IMR-90 (cell line): ENCODE measurements around the gene FOSL2. TPM values are rescaled to one million over a fixed set of nuclear protein-coding genes. Genes with fewer than 3 reads are reported as not detected.

Experiments
- ATAC-seq: fragments of 200-7000 bp; cut with Tn5 transposase; 2 replicates; pipeline ENCODE4 v1.9.1; 2020; ENCODE audit warnings: low read depth, mild to moderate bottlenecking, moderate library complexity
- BruUV-seq: library from RNA; stranded (reverse); fragments of 400-500 nt; replicated peaks from 2 replicates; lab custom pipeline; 2021; lab: Mats Ljungman, UMichigan
- CTCF ChIA-PET: fragments of 300-600 bp; formaldehyde crosslinking; extraction: SDS; loops from one replicate; lab custom pipeline; 2021; ENCODE audit warnings: antibody characterized with exemption; lab: Yijun Ruan, JAX
- POLR2A ChIA-PET: fragments of 300-600 bp; sonication (Branson Sonifier 250); formaldehyde crosslinking; loops from one replicate; lab custom pipeline; 2022; ENCODE audit warnings: antibody characterized with exemption; ENCODE audit not compliant: unreplicated experiment; lab: Charles Lee
- DNase-seq: peaks from one replicate; pipeline ENCODE4 v3.0.0; 2013
- H2AFZ ChIP-seq: replicated peaks from 2 replicates; pipeline ENCODE3; 2013; ENCODE audit warnings: low read length, mild to moderate bottlenecking; ENCODE audit not compliant: poor library complexity
- H2AK5ac ChIP-seq: 2 replicates; pipeline ENCODE4 v1.6.1; 2013; ENCODE audit warnings: low read depth, low read length, inconsistent platforms
- H2AK9ac ChIP-seq: replicated peaks from 2 replicates; pipeline ENCODE3; 2013; ENCODE audit warnings: mild to moderate bottlenecking, low read depth, low read length, moderate library complexity; ENCODE audit not compliant: poor library complexity
- H2BK120ac ChIP-seq: 2 replicates; pipeline ENCODE4 v1.6.1; 2013; ENCODE audit warnings: low read depth, low read length, inconsistent platforms
- H2BK15ac ChIP-seq: 3 replicates; pipeline ENCODE4 v1.6.1; 2013; ENCODE audit warnings: low read depth, low read length, inconsistent platforms
- H2BK20ac ChIP-seq: 2 replicates; pipeline ENCODE4 v1.6.1; 2013; ENCODE audit warnings: low read depth, mild to moderate bottlenecking, inconsistent platforms, low read length, moderate library complexity
- H2BK5ac ChIP-seq: 2 replicates; pipeline ENCODE4 v1.6.1; 2013; ENCODE audit warnings: mild to moderate bottlenecking, low read depth, low read length, inconsistent platforms; ENCODE audit not compliant: poor library complexity, severe bottlenecking
- H3K14ac ChIP-seq: replicated peaks from 2 replicates; pipeline ENCODE4 v1.6.1; 2013; ENCODE audit warnings: low read depth, low read length, inconsistent platforms
- H3K18ac ChIP-seq: 2 replicates; pipeline ENCODE4 v1.6.1; 2013; ENCODE audit warnings: low read depth, low read length, control low read depth
- H3K23ac ChIP-seq: 2 replicates; pipeline ENCODE4 v1.6.1; 2013; ENCODE audit warnings: low read depth, low read length, inconsistent platforms
- H3K27ac ChIP-seq: 2 replicates; pipeline ENCODE4 v1.5.1; 2013; ENCODE audit warnings: mild to moderate bottlenecking, control low read depth, low read length; ENCODE audit not compliant: insufficient read depth
- H3K27me3 ChIP-seq: 2 replicates; pipeline ENCODE4 v1.6.1; 2013; ENCODE audit warnings: low read length; ENCODE audit not compliant: control insufficient read depth, insufficient read depth
- H3K36me3 ChIP-seq: 2 replicates; pipeline ENCODE4 v1.6.1; 2013; ENCODE audit warnings: low read length, mixed read lengths; ENCODE audit not compliant: control insufficient read depth, insufficient read depth
- H3K4ac ChIP-seq: 2 replicates; pipeline ENCODE4 v1.6.1; 2013; ENCODE audit warnings: low read depth, low read length, inconsistent platforms
- H3K4me1 ChIP-seq: 2 replicates; pipeline ENCODE4 v1.6.1; 2013; ENCODE audit warnings: low read length, mixed read lengths; ENCODE audit not compliant: control insufficient read depth, insufficient read depth
- H3K4me2 ChIP-seq: 2 replicates; pipeline ENCODE4 v1.6.1; 2013; ENCODE audit warnings: low read depth, mild to moderate bottlenecking, control low read depth, low read length, moderate library complexity
- H3K4me3 ChIP-seq: 2 replicates; pipeline ENCODE4 v1.5.1; 2013; ENCODE audit warnings: low read depth, mild to moderate bottlenecking, control low read depth, low read length, moderate library complexity; ENCODE audit not compliant: insufficient read depth
- H3K56ac ChIP-seq: 2 replicates; pipeline ENCODE4 v1.6.1; 2013; ENCODE audit warnings: low read length, inconsistent platforms; ENCODE audit not compliant: insufficient read depth; ENCODE audit errors: extremely low read depth
- H3K79me1 ChIP-seq, 2 experiments: 2 replicates each; pipeline ENCODE4 v1.6.1; 2013; ENCODE audit warnings: low read length in 2 of 2, inconsistent platforms in 1 of 2, low read depth in 1 of 2
- H3K9ac ChIP-seq: 2 replicates; pipeline ENCODE4 v1.6.1; 2013; ENCODE audit warnings: low read depth, low read length, control low read depth
- H3K9me1 ChIP-seq: 2 replicates; pipeline ENCODE4 v1.6.1; 2013; ENCODE audit warnings: low read length, inconsistent platforms; ENCODE audit not compliant: insufficient read depth
- H3K9me3 ChIP-seq: 2 replicates; pipeline ENCODE4 v1.6.1; 2013; ENCODE audit warnings: low read length; ENCODE audit not compliant: control insufficient read depth, insufficient read depth
- H4K20me1 ChIP-seq: 2 replicates; pipeline ENCODE4 v1.6.1; 2013; ENCODE audit warnings: low read length, inconsistent platforms; ENCODE audit not compliant: insufficient read depth
- H4K5ac ChIP-seq: 2 replicates; pipeline ENCODE4 v1.6.1; 2013; ENCODE audit warnings: mild to moderate bottlenecking, low read depth, low read length, control low read depth
- H4K8ac ChIP-seq, 2 experiments: 2 replicates each; pipeline ENCODE4 v1.6.1; 2013; ENCODE audit warnings: low read depth in 2 of 2, low read length in 2 of 2, control low read depth in 1 of 2, inconsistent platforms in 1 of 2
- H4K91ac ChIP-seq: 2 replicates; pipeline ENCODE4 v1.6.1; 2013; ENCODE audit warnings: low read depth, low read length, inconsistent platforms; ENCODE audit not compliant: insufficient read depth
- BHLHE40 ChIP-seq: fragments of 150-350 bp; IDR thresholded peaks from 2 replicates; pipeline ENCODE4 v1.6.1; 2016; ENCODE audit warnings: mild to moderate bottlenecking, low read depth, low read length
- CTCF ChIP-seq: conservative IDR thresholded peaks from 2 replicates; pipeline ENCODE4 v1.5.1; 2012; ENCODE audit warnings: mild to moderate bottlenecking, low read depth, low read length, improper control_type of control experiment
- ELK1 ChIP-seq: fragments of 150-350 bp; IDR thresholded peaks from 2 replicates; pipeline ENCODE4 v1.6.1; 2016; ENCODE audit warnings: low read depth, mild to moderate bottlenecking, low read length, moderate library complexity, borderline replicate concordance
- FOS ChIP-seq: fragments of 150-350 bp; IDR thresholded peaks from 2 replicates; pipeline ENCODE4 v1.6.1; 2016; ENCODE audit warnings: low read depth, low read length
- MAZ ChIP-seq: IDR thresholded peaks from 2 replicates; pipeline ENCODE4 v1.6.1; 2012; ENCODE audit warnings: low read depth, mild to moderate bottlenecking, low read length, improper control_type of control experiment, moderate library complexity, borderline replicate concordance
- MXI1 ChIP-seq: IDR thresholded peaks from 2 replicates; pipeline ENCODE4 v1.6.1; 2012; ENCODE audit warnings: low read depth, mild to moderate bottlenecking, low read length, moderate library complexity, borderline replicate concordance
- NFE2L2 ChIP-seq: fragments of 150-350 bp; IDR thresholded peaks from 2 replicates; pipeline ENCODE4 v1.6.1; 2016; ENCODE audit warnings: low read depth, mild to moderate bottlenecking, low read length
- RAD21 ChIP-seq: IDR thresholded peaks from 2 replicates; pipeline ENCODE4 v1.6.1; 2012; ENCODE audit warnings: low read length, improper control_type of control experiment
- RCOR1 ChIP-seq: IDR thresholded peaks from 2 replicates; pipeline ENCODE4 v1.6.1; 2012; ENCODE audit warnings: mild to moderate bottlenecking, low read length, improper control_type of control experiment; ENCODE audit not compliant: insufficient replicate concordance
- USF2 ChIP-seq: fragments of 150-350 bp; IDR thresholded peaks from 2 replicates; pipeline ENCODE4 v1.6.1; 2017; ENCODE audit warnings: mild to moderate bottlenecking, antibody characterized with exemption, low read length, low read depth
- WGBS, 2 experiments: methylation state at CpG; one replicate each; pipeline versions ENCODE4 v1.1.5 to v1.1.7; 2013; ENCODE audit warnings: missing lambda C conversion rate in 2 of 2; ENCODE audit not compliant: insufficient read length in 1 of 2; ENCODE audit errors: extremely low coverage in 2 of 2; 5-methylcytosine and 5-hydroxymethylcytosine counted together
- dilution Hi-C: fragments of 300-500 bp; cut with HindIII; formaldehyde crosslinking; loops from one replicate; pipeline ENCODE4 v1.14.3; 2018; ENCODE audit warnings: low sequenced_read_pairs; ENCODE audit not compliant: unreplicated experiment
- in situ Hi-C: fragments of 300-500 bp; cut with MboI; formaldehyde crosslinking; loops from 3 replicates; pipeline ENCODE4 v1.14.3; 2019; ENCODE audit warnings: low sequenced_read_pairs, inconsistent platforms, mixed read lengths
- intact Hi-C: fragments of 100-400 bp; cut with micrococcal nuclease; formaldehyde crosslinking; loops from 2 replicates; pipeline ENCODE4 v1.10.0; 2022
- polyA plus RNA-seq, 3 experiments: library from polyadenylated mRNA; depleted of rRNA; stranded (reverse); fragments of >200 nt; gene quantifications; 2 replicates each; pipeline ENCODE4 v1.2.3, GENCODE V29; 2012; ENCODE audit warnings: low replicate concordance in 1 of 3
- total RNA-seq: library from RNA; depleted of rRNA; stranded (reverse); fragments of >200 nt; gene quantifications from 2 replicates; pipeline ENCODE4 v1.2.3, GENCODE V29; 2012

The FOSL2 gene
- total and polyA plus RNA-seq, 2 of the 4 experiments (the other 2 are of a cell fraction), result 31.4 to 46.3 TPM

DNA sequence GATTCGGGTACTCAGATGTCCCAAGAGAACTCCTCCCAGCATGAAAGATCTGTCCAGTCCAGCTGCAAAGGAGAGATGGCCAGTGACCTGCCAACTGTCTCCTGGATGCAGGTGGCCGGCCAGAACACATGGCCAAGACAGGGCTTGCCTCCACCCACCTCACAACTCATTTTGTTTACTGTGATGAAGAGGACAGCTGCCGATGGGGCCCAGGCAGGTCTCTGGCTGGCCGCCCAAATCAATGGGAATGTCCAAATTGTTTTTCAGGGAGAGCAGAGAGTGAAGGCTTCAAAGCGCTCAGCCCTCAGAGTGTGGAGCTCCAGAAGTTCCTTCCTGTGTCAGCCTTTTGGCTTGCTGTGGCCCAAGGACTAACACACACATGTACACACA, 41.9 kb downstream of the FOSL2 start:
- ChIA-PET POLR2A (no interaction called here), CTCF (no interaction called here)
- whole genome bisulfite sequencing, 2 experiments, result 80% methylated on average over 1 of the region's 5 CpGs; no CpG with 5 or more reads in 1 of the 2 experiments
- no peak overlapping the region for H4K91ac ChIP-seq
- intact Hi-C loops (no loop called here), in situ Hi-C loops (no loop called here), dilution Hi-C loops (no loop called here)
- no peak overlapping the region for H2AFZ ChIP-seq
- no peak for DNase-seq
- no peak overlapping the region for H3K23ac ChIP-seq
- no peak overlapping the region for H2AK9ac ChIP-seq
- no peaks in the 10 kb centered on the region for H3K4me1 ChIP-seq
- H3K56ac ChIP-seq, result no peak overlapping the region
- 0 out of 2 replicates have a peak, but pooled peaks cover 5% of the 10 kb centered on the region for H3K9me1 ChIP-seq
- no peak overlapping the region for H3K4me2 ChIP-seq
- no peak overlapping the region for H3K9ac ChIP-seq
- H3K36me3 ChIP-seq, result no peaks in the 10 kb centered on the region
- H3K4ac ChIP-seq, result no peak overlapping the region
- H4K20me1 ChIP-seq, result no peaks in the 10 kb centered on the region
- no TSS peak for BruUV-seq
- H2AK5ac ChIP-seq, result no peak overlapping the region
- H2BK5ac ChIP-seq, result no peak overlapping the region
- H4K5ac ChIP-seq, result no peak overlapping the region
- H2BK15ac ChIP-seq, result no peak overlapping the region
- H3K9me3 ChIP-seq, result peaks cover 5% of the 10 kb centered on the region
- no peaks in the 10 kb centered on the region for H3K27me3 ChIP-seq
- no peak overlapping the region for H2BK20ac ChIP-seq
- no peak overlapping the region for H3K27ac ChIP-seq
- no peak overlapping the region for H2BK120ac ChIP-seq
- H3K18ac ChIP-seq, result no peak overlapping the region
- no peak overlapping the region for H4K8ac ChIP-seq
- TF ChIP-seq MXI1, result no peak
- no peak for TF ChIP-seq NFE2L2
- TF ChIP-seq MAZ, result no peak
- no peak for TF ChIP-seq BHLHE40
- TF ChIP-seq USF2, result no peak
- no peak for TF ChIP-seq CTCF
- no peak for TF ChIP-seq RCOR1
- no peak for TF ChIP-seq FOS
- TF ChIP-seq RAD21, result no peak
- TF ChIP-seq ELK1, result no peak
- ATAC-seq, result no peak
- no peaks in the 10 kb centered on the region for H3K79me1 ChIP-seq
- H3K4me3 ChIP-seq, result no peak overlapping the region
- no peak overlapping the region for H3K14ac ChIP-seq
